Left hindlimb (tissue), 1 donor: ENCODE results near the gene ZNF821.
"Not testable (repeated sequence)": the region's sequence is repeated elsewhere in the genome, so short reads cannot be mapped to it uniquely, and the experiment has no call there.

Source experiments
- DNase-seq: peaks from one replicate; pipeline ENCODE4 v3.0.0-alpha.2; 2018

ZNF821 gene

GRCh38 chr16:71855937-71856662 is 27.9 kb downstream of the ZNF821 start:
- no peak for DNase-seq

DNA sequence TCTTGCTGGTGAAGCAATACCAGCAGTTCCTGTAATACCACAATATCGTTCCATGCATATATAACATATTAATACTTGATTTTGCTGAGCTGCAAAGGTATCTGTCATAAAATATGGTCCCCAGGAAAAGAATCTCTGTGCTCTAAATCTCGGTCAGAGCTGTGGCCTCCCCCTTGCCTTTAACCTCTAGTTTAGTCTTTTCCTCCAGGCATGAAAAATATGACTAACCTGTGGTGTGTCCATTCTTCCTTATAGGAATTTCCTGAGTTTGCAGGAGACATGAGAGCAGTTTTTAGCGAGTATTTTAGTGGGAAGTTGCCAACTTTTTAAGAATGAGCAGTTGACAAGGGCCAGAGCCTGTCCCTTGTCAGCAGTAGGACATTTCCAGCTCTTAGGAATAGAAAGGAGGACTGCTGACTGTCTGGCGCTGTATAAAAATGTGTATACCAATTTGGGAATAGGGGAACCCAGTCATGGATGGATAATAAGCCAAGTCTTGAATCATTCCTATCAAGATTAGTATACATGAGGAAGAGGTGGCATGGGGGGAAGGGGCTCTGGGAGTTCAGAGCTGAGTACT is 29.5 kb downstream of the ZNF821 start:
- DNase-seq, result no peak

GRCh38 chr16:71853413-71853812 is 30.6 kb downstream of the ZNF821 start:
- DNase-seq, result no peak

DNA sequence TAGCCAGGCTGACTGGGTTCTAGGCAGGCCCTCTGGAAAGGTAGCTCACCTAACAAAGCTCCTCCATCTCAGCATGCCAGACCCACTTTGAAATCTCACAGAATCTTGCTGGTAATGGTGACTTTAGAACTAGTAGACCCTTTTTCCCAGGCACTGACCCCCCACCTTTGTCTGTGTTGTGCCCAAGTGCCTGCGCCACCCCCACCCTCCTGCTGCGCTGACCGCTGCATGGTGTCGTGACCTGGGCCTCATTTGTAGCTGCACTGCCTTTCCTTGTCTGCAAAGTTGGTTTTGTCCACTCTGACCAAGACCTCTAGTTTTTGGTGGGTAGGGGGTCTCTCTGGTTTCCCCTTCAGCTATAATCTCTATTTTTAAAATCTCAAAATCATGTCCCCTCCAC is 31.4 kb downstream of the ZNF821 start:
- DNase-seq, result no peak

GRCh38 chr16:71852158-71852557 is 31.8 kb downstream of the ZNF821 start:
- DNase-seq, result no peak

DNA sequence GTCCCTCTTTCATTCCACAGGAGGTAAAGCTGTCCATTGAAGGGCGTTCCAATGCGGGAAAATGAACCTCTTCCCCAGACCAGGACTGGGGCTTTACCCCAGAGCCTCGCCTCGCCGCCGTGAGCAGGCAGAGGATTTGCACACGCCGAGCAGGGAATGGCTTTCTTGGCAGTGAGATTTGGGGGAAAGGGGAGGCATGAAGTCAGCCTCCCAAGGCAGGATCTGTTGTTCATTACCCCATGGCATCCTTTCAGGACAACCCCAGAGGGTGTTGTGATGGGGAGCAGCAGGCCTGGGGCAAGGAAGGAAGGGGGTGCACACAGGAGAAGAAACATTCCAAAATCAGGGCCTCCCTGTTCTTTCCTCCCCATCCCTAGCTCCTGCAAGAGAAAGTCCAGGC is 32.2 kb downstream of the ZNF821 start:
- no peak for DNase-seq

DNA sequence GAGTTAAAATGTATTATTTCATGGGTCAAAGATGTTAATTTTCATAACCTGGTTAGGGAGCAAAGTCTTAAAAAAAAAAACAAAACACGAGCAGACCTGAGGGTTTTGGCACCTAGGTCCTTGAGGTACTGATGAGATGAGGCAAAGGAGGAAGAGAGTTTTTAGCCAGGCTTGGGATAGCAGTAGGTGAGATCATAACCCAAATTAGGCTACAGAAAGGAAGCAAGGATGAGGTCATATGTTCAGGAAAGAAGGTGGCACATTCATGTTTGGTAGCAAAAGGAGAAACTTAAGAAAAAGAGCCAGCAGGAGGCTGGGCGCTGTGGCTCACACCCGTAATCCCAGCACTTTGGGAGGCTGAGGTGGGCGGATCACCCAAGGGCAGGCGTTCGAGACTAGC is 35.4 kb downstream of the ZNF821 start:
- no peak for DNase-seq

- no peak for DNase-seq
Observed at GRCh38 chr16:71847096-71847495, 36.9 kb downstream of the ZNF821 start.

DNA sequence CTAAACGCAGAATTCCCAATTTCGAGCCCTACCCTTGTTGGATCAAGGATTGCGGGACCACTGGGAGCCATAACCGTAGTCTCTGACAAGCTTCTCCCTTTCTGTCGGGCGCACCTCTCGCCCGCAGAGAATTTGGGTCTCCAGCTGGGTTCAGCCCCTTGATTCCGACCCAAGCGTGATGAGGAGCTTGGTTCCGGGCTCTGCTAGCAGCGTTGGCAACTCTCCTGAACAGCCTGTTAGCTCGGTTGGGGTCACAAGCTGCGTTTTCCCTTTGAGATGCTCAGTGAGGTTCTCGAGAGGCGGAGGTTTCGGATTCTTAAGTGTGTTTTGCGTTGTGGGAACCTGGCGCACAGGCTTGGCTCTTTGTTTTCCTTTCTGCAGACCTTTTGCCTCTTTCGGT is 37.6 kb downstream of the ZNF821 start:
- no peak for DNase-seq

DNA sequence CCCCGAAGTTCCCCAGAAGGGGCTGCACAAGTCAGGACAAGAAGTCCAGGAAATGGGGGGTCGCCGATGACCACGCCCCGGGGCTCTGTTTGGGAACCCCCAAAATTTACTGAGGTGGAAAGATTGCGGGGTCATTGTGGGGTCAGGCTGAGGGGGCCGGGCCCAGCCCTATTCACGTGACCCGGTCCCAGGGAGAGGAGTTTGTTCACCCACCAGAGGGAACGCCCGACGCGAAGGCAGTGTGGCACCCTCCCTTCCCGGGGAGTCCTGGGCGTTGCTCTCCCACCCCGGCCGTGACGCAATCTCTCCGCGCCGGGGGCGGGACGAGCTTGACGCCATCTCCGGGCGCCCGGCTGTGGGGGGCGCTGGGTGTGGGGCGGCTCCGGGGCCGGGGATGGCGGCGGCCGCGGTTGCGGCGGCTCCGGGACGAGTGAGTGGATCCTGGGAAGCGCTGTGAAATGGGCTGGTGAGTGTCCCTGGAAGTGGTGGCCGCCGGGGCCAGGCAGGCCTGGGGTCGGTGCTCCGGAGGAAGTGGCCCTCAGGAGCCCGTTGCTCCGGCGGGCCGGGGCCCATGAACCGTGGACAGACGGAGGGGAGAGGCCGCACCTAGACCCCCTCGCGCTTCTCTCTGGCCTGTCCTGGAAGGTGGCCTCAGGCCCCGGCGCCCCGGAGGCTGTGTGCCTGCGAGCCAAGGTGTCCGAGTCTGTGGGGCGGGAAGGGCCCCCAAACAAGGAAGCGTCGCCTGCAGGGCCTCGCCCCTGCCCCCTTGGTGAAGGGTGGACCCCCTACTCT is 38.1 kb downstream of the ZNF821 start, which contains the start of gene ATXN1L:
TSS of gene ATXN1L (plus strand) at position 338 of the 792 bp plus-strand sequence. CDS start 3,765 bp downstream, outside the sequence.
- peak; percentile 94 for DNase-seq

- no peak for DNase-seq
Observed at GRCh38 chr16:71843572-71843971, 40.4 kb downstream of the ZNF821 start.

DNA sequence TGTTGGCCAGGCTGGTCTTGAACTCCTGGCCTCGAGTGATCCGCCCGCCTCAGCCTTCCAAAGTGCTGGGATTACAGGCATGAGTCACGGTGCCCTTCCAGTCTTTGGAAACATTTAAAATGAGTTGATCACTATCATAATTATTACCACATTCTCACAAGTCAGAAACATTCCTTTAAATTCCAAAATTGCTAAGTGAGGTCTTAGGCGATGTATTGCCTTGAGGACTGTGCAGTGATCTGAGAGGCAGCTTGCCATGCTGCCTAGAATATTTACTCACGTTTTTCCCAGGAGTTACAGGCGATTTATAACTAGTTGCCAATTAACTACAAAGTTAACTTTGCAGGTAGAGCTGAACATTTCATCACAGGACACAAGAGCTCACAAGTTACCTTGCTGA is 43.9 kb downstream of the ZNF821 start:
- DNase-seq, result no peak

- DNase-seq, result no peak
Observed at GRCh38 chr16:71837150-71837549, 46.8 kb downstream of the ZNF821 start.

DNA sequence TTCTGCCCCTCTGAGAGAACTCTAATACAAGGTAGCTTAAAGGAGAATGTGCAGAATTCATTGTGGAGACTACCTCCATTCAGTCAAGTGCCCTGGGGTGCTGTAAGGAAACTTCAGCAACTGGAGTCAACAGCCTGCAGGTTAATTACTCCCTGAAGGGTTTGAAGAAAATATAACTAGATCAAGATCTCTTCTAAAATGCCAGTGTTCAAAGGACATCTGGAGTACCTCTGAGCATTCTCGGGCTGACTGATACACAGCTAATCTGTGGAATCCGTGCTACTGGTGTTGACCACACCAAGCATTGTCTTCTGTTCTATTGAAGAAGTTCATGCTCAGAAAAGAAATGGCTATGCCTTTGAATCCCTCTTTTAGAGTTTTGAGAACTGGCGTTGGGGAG is 49.7 kb downstream of the ZNF821 start:
- DNase-seq, result no peak

DNA sequence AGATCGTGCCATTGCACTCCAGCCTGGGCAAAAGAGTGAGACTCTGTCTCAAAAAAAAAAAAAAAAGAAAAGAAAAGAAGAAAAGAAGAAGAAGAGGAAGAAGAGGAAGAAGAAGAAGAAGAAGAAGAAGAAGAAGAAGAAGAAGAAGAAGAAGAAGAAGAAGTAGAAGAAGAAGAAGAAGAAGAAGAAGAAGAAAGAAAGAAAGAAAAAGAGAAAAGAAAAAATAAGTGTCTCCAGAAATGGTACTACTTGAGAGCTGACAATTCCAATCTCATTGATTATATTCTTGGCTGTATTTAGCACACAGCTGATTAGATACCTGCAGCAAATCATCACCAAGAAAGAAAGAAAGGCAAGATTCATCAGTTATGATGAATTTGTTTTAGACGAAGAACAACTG is 51.9 kb downstream of the ZNF821 start:
- DNase-seq, result not testable (repeated sequence)

- DNase-seq, result not testable (repeated sequence)
Observed at GRCh38 chr16:71831698-71832097, 52.3 kb downstream of the ZNF821 start.

GRCh38 chr16:71830359-71830758 is 53.6 kb downstream of the ZNF821 start:
- no peak for DNase-seq

DNA sequence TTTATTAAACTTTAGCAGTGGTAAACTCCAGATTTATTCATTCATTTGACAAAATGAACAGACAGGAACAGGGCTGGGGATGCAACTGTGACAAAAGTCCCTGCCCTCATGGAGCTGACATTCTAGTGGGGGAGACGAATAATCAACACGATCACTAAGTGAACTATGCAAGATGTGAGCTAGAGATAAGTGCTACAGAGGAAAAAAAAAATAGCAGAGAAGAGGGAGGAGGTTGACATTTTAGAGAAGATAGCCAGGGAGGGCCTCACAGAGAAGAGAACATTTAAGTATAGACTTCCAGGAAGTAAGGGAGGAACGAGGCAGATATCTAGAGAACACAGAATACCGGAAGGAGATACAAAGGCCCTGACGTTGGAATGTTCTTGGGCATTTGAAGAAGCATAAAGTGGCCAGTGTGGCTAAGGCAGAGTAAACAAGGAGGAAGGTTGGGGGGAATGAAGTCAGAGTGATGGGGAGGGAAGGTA is 57.4 kb downstream of the ZNF821 start:
- DNase-seq, result no peak

- DNase-seq, result not testable (repeated sequence)
Observed at GRCh38 chr16:71817155-71817500, 66.9 kb downstream of the ZNF821 start.

DNA sequence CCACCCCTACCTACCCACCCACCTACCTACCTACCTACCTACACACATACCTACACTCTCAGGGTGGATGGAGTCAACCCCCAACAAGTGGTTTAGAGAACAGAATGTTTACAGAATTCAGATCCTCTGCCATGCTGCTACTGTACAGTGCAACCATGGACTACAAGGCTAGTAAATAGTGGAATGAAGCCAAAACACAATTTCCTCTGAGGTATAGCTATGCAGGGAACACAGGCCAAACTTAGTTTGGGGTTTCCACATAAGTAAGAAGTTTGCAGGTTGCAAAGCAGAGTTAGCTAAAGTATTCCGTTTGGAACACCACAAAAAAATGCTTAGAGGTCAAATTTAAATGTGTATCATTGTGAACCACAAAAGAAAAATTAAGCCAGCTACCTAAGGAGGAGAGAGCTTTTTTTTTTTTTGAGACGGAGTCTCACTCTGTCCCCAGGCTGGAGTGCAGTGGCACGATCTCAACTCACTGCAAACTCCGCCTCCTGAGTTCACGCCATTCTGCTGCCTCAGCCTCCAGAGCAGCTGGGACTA is 72.7 kb downstream of the ZNF821 start:
- no peak for DNase-seq

DNA sequence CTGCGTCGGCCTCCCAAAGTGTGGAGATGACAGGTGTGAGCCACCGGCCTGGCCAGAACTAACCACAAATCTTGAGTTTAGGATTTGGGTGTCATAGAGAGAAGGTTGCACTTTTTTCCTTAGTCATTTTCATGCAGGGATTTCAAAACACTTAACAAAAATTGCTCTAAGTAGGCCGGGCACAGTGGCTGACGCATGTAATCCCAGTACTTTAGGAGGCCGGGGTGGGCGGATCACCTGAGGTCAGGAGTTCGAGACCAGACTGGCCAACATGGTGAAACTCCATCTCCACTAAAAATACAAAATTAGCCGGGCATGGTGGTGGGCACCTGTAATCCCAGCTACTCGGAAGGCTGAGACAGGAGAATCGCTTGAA is 73.8 kb downstream of the ZNF821 start:
- DNase-seq, result not testable (repeated sequence)
